H9 (cell line): ENCODE measurements around the gene IZUMO4. TPM values are rescaled to one million over a fixed set of nuclear protein-coding genes. Genes with fewer than 3 reads are reported as not detected.

ENCODE experiments used
- DNase-seq: peaks from one replicate; pipeline ENCODE4 v3.0.0-alpha.2; 2017
- H2AFZ ChIP-seq: one replicate; pipeline ENCODE4 v1.6.1; 2013; ENCODE audit warnings: mild to moderate bottlenecking, low read length, control low read depth, moderate library complexity
- H2AK5ac ChIP-seq: 2 replicates; pipeline ENCODE4 v1.6.1; 2013; ENCODE audit warnings: low read length, control low read depth, mixed read lengths; ENCODE audit not compliant: insufficient read length
- H2BK120ac ChIP-seq: one replicate; pipeline ENCODE4 v1.6.1; 2013; ENCODE audit warnings: low read depth, mild to moderate bottlenecking, low read length, control low read depth, inconsistent platforms; ENCODE audit not compliant: poor library complexity, severe bottlenecking
- H2BK12ac ChIP-seq: 2 replicates; pipeline ENCODE4 v1.6.1; 2013; ENCODE audit warnings: low read length, control low read depth, mixed read lengths, low read depth; ENCODE audit not compliant: insufficient read length
- H2BK15ac ChIP-seq: 2 replicates; pipeline ENCODE4 v1.6.1; 2013; ENCODE audit warnings: low read depth, low read length, control low read depth
- H2BK20ac ChIP-seq: one replicate; pipeline ENCODE4 v1.6.1; 2013; ENCODE audit warnings: low read depth, mild to moderate bottlenecking, low read length, control low read depth, inconsistent platforms; ENCODE audit not compliant: poor library complexity, severe bottlenecking
- H2BK5ac ChIP-seq: 2 replicates; pipeline ENCODE4 v1.6.1; 2013; ENCODE audit warnings: low read length, control low read depth, mixed read lengths; ENCODE audit not compliant: insufficient read length
- H3K14ac ChIP-seq: 2 replicates; pipeline ENCODE4 v1.6.1; 2013; ENCODE audit warnings: low read length, control low read depth; ENCODE audit not compliant: insufficient read depth
- H3K18ac ChIP-seq: 2 replicates; pipeline ENCODE4 v1.6.1; 2013; ENCODE audit warnings: low read depth, mild to moderate bottlenecking, mixed read lengths, low read length, control low read depth; ENCODE audit not compliant: insufficient read length
- H3K23ac ChIP-seq: 2 replicates; pipeline ENCODE4 v1.6.1; 2013; ENCODE audit warnings: low read length, control low read depth, mixed read lengths, low read depth; ENCODE audit not compliant: insufficient read length
- H3K23me2 ChIP-seq: 2 replicates; pipeline ENCODE4 v1.6.1; 2013; ENCODE audit warnings: low read depth, mild to moderate bottlenecking, mixed read lengths, low read length, control low read depth; ENCODE audit not compliant: insufficient read length, poor library complexity, severe bottlenecking
- H3K27ac ChIP-seq: 2 replicates; pipeline ENCODE4 v1.5.1; 2013; ENCODE audit warnings: low read length, control low read depth, mixed read lengths, low read depth; ENCODE audit not compliant: insufficient read length
- H3K27me3 ChIP-seq: 2 replicates; pipeline ENCODE4 v1.6.1; 2013; ENCODE audit warnings: low read length, control low read depth, inconsistent platforms; ENCODE audit not compliant: insufficient read depth
- H3K4ac ChIP-seq: 2 replicates; pipeline ENCODE4 v1.6.1; 2013; ENCODE audit warnings: low read depth, mild to moderate bottlenecking, control low read depth, inconsistent platforms, low read length, moderate library complexity
- H3K4me1 ChIP-seq: 2 replicates; pipeline ENCODE4 v1.6.1; 2013; ENCODE audit warnings: low read length, control low read depth, inconsistent platforms; ENCODE audit not compliant: insufficient read depth
- H3K4me2 ChIP-seq: 2 replicates; pipeline ENCODE4 v1.6.1; 2013; ENCODE audit warnings: low read length, control low read depth, mixed read lengths; ENCODE audit not compliant: insufficient read length, insufficient read depth
- H3K56ac ChIP-seq: 2 replicates; pipeline ENCODE4 v1.6.1; 2013; ENCODE audit warnings: low read depth, mild to moderate bottlenecking, mixed read lengths, low read length, control low read depth; ENCODE audit not compliant: insufficient read length
- H3K79me1 ChIP-seq: 2 replicates; pipeline ENCODE4 v1.6.1; 2013; ENCODE audit warnings: low read depth, mild to moderate bottlenecking, moderate library complexity, low read length, control low read depth, inconsistent platforms; ENCODE audit not compliant: insufficient read depth, poor library complexity, severe bottlenecking
- H3K79me2 ChIP-seq: 2 replicates; pipeline ENCODE4 v1.6.1; 2013; ENCODE audit warnings: low read length, control low read depth, inconsistent platforms; ENCODE audit not compliant: insufficient read depth
- H3K9ac ChIP-seq: 2 replicates; pipeline ENCODE4 v1.6.1; 2013; ENCODE audit warnings: low read length, control low read depth, mixed read lengths; ENCODE audit not compliant: insufficient read length; ENCODE audit errors: extremely low read depth
- H3K9me3 ChIP-seq: one replicate; pipeline ENCODE4 v1.6.1; 2013; ENCODE audit warnings: low read depth, low read length, inconsistent platforms; ENCODE audit not compliant: control insufficient read depth
- H3T11ph ChIP-seq: one replicate; pipeline ENCODE4 v1.6.1; 2013; ENCODE audit warnings: mild to moderate bottlenecking, low read length, control low read depth, inconsistent platforms
- H4K20me1 ChIP-seq: one replicate; pipeline ENCODE4 v1.6.1; 2013; ENCODE audit not compliant: control insufficient read depth, insufficient read length, insufficient read depth
- H4K5ac ChIP-seq: 2 replicates; pipeline ENCODE4 v1.6.1; 2013; ENCODE audit warnings: low read depth, mild to moderate bottlenecking, mixed read lengths, low read length, control low read depth; ENCODE audit not compliant: insufficient read length
- H4K8ac ChIP-seq: replicated peaks from 2 replicates; pipeline ENCODE4 v1.6.1; 2013; ENCODE audit warnings: low read length, control low read depth, mixed read lengths, low read depth; ENCODE audit not compliant: insufficient read length
- H4K91ac ChIP-seq: 2 replicates; pipeline ENCODE4 v1.6.1; 2013; ENCODE audit warnings: low read depth, mild to moderate bottlenecking, moderate library complexity, mixed read lengths, low read length, control low read depth; ENCODE audit not compliant: insufficient read length
- H3K27ac Mint-ChIP-seq, 3 experiments: 2 replicates in 2 of 3; 3 replicates in 1 of 3; pipeline ENCODE4 v1.8.0; 2020 to 2021; ENCODE audit warnings: mixed read lengths in 3 of 3, mild to moderate bottlenecking in 1 of 3, moderate library complexity in 1 of 3
- H3K27me3 Mint-ChIP-seq: 2 replicates; pipeline ENCODE4 v1.8.0; 2021; ENCODE audit warnings: low read depth, mild to moderate bottlenecking, moderate library complexity, mixed read lengths
- H3K36me3 Mint-ChIP-seq, 3 experiments: 2 replicates in 2 of 3; 3 replicates in 1 of 3; pipeline ENCODE4 v1.8.0; 2020 to 2021; ENCODE audit warnings: low read depth in 3 of 3, mixed read lengths in 3 of 3; ENCODE audit not compliant: insufficient read depth in 1 of 3
- H3K4me1 Mint-ChIP-seq, 2 experiments: 2 replicates each; pipeline ENCODE4 v1.8.0; 2020; ENCODE audit warnings: mixed read lengths in 2 of 2
- H3K4me3 Mint-ChIP-seq, 2 experiments: 2 replicates in 1 of 2; 3 replicates in 1 of 2; pipeline ENCODE4 v1.8.0; 2020 to 2021; ENCODE audit warnings: mild to moderate bottlenecking in 2 of 2, mixed read lengths in 2 of 2, moderate library complexity in 1 of 2
- H3K9me3 Mint-ChIP-seq, 2 experiments: 2 replicates in 1 of 2; 3 replicates in 1 of 2; pipeline ENCODE4 v1.8.0; 2020; ENCODE audit warnings: mild to moderate bottlenecking in 2 of 2, mixed read lengths in 2 of 2, moderate library complexity in 1 of 2
- WGBS: extraction: QIAGEN DNeasy Blood & Tissue Kit; methylation state at CpG from one replicate; pipeline ENCODE4 v1.1.7; 2013; ENCODE audit warnings: missing lambda C conversion rate, low lambda C conversion rate, mixed read lengths; ENCODE audit not compliant: insufficient read length; ENCODE audit errors: extremely low coverage; 5-methylcytosine and 5-hydroxymethylcytosine counted together
- total RNA-seq: library from RNA; stranded (reverse); gene quantifications from 2 replicates; pipeline ENCODE4 v1.2.1, GENCODE V29; 2021
- TF ChIP-seq, protein P1 (sequence below): fragments of 200-600 bp; sonication (generic); conservative IDR thresholded peaks from 3 replicates; pipeline ENCODE4 v1.8.0; 2021; ENCODE audit warnings: antibody characterized with exemption, mild to moderate bottlenecking

IZUMO4 gene
- total RNA-seq, 1 experiment from 2014 or later = 2.1 TPM

- Histone ChIP-seq H4K8ac (no peak overlapping the region), H2AFZ (no peak overlapping the region), H3K27ac (no peak overlapping the region), H3K56ac (no peak overlapping the region), H2BK12ac (no peak overlapping the region), H4K20me1 (peaks cover 2% of the 10 kb centered on the region), H3K23ac (no peak overlapping the region), H3K27me3 (no peaks in the 10 kb centered on the region), H3K9ac (no peak overlapping the region), H3T11ph (no peak overlapping the region), H4K5ac (no peak overlapping the region), H3K79me2 (peaks cover 46% of the 10 kb centered on the region; the same call in 1 of the 2 replicates), H3K79me1 (peaks cover 8% of the 10 kb centered on the region), H3K18ac (no peak overlapping the region), H2BK120ac (no peak overlapping the region), H2BK15ac (no peak overlapping the region), H3K4ac (no peak overlapping the region), H2BK5ac (no peak overlapping the region), H3K14ac (no peak overlapping the region), H3K23me2 (no peaks in the 10 kb centered on the region), H2AK5ac (no peak overlapping the region), H4K91ac (no peak overlapping the region), H2BK20ac (no peak overlapping the region), H3K4me1 (no peaks in the 10 kb centered on the region), H3K9me3 (no peaks in the 10 kb centered on the region), H3K4me2 (no peak overlapping the region)
- no peak for DNase-seq
- TF ChIP-seq, protein P1, sequence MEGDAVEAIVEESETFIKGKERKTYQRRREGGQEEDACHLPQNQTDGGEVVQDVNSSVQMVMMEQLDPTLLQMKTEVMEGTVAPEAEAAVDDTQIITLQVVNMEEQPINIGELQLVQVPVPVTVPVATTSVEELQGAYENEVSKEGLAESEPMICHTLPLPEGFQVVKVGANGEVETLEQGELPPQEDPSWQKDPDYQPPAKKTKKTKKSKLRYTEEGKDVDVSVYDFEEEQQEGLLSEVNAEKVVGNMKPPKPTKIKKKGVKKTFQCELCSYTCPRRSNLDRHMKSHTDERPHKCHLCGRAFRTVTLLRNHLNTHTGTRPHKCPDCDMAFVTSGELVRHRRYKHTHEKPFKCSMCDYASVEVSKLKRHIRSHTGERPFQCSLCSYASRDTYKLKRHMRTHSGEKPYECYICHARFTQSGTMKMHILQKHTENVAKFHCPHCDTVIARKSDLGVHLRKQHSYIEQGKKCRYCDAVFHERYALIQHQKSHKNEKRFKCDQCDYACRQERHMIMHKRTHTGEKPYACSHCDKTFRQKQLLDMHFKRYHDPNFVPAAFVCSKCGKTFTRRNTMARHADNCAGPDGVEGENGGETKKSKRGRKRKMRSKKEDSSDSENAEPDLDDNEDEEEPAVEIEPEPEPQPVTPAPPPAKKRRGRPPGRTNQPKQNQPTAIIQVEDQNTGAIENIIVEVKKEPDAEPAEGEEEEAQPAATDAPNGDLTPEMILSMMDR = no peak
- H3K9me3 Mint-ChIP-seq = no peaks in the 10 kb centered on the region
- H3K36me3 Mint-ChIP-seq = peaks cover 12 to 45% (median 37%) of the 10 kb centered on the region in 3 experiments
- no peaks in the 10 kb centered on the region for H3K27me3 Mint-ChIP-seq
- no peak overlapping the region for H3K4me3 Mint-ChIP-seq
- H3K4me1 Mint-ChIP-seq = peaks cover 7 to 8% of the 10 kb centered on the region in 2 experiments; a peak in 3 of 4 replicates
- H3K27ac Mint-ChIP-seq = no peak overlapping the region
- no CpG with 5 or more reads among the region's 15 CpGs for WGBS
Measured at GRCh38 chr19:2142173-2142829, 45.6 kb downstream of the IZUMO4 start.
